HepG2 (cell line): Measurements from ENCODE around the gene PLXND1. TPM values are rescaled to one million over a fixed set of nuclear protein-coding genes. Genes with fewer than 3 reads are reported as not detected.

ENCODE experiments used
- AKAP8 ChIP-seq: sonication (generic); formaldehyde crosslinking; IDR thresholded peaks from 2 replicates; pipeline ENCODE4 v1.5.1; 2020; ENCODE audit warnings: mild to moderate bottlenecking, missing genetic modification reagents
- EEA1 ChIP-seq: sonication (generic); formaldehyde crosslinking; IDR thresholded peaks from 2 replicates; pipeline ENCODE4 v1.5.1; 2020; ENCODE audit warnings: mild to moderate bottlenecking, missing genetic modification reagents, borderline replicate concordance
- ETV5 ChIP-seq: IDR thresholded peaks from 2 replicates; pipeline ENCODE4 v1.6.1; 2018; ENCODE audit warnings: missing biosample characterization, missing genetic modification reagents, inconsistent platforms, borderline replicate concordance
- KLF12 ChIP-seq: sonication (generic); formaldehyde crosslinking; IDR thresholded peaks from 2 replicates; pipeline ENCODE4 v1.4.0; 2020; ENCODE audit warnings: missing genetic modification reagents, borderline replicate concordance
- NCOA5 ChIP-seq: sonication (generic); formaldehyde crosslinking; IDR thresholded peaks from 2 replicates; pipeline ENCODE4 v1.4.0; 2020; ENCODE audit warnings: missing genetic modification reagents
- PHF21A ChIP-seq: sonication (generic); formaldehyde crosslinking; IDR thresholded peaks from 2 replicates; pipeline ENCODE4 v1.5.0; 2020; ENCODE audit warnings: mild to moderate bottlenecking, missing genetic modification reagents
- polyA plus RNA-seq, 8 experiments: library from polyadenylated mRNA; depleted of rRNA in 3 of 8; stranded (reverse) in 7 of 8; unstranded in 1 of 8; fragments of >200 nt; fragmentation: Illumina TruSeq in 4 of 8; extraction: Trizol in 4 of 8; gene quantifications; 2 replicates each; pipeline versions ENCODE4 v1.2.1 to v1.2.3, GENCODE V29; 2011 to 2016; ENCODE audit warnings: low read depth in 4 of 8, missing spikeins in 1 of 8, mixed read lengths in 1 of 8; ENCODE audit not compliant: insufficient read depth in 1 of 8
- total RNA-seq, 5 experiments: library from RNA; depleted of rRNA; stranded (reverse); fragments of >200 nt; fragmentation: Illumina TruSeq; extraction: Trizol; gene quantifications; 2 replicates each; pipeline ENCODE4 v1.2.3, GENCODE V29; 2016; ENCODE audit warnings: low read depth in 1 of 5
- TF ChIP-seq, protein P1 (sequence below): IDR thresholded peaks from 2 replicates; pipeline ENCODE4 v1.6.1; 2016; ENCODE audit warnings: missing compliant biosample characterization, missing genetic modification reagents, borderline replicate concordance
- TF ChIP-seq, protein P2 (sequence below): sonication (generic); formaldehyde crosslinking; IDR thresholded peaks from 2 replicates; pipeline ENCODE4 v1.4.0; 2020; ENCODE audit warnings: mild to moderate bottlenecking, missing genetic modification reagents, borderline replicate concordance
- TF ChIP-seq, protein P3 (sequence below): sonication (generic); formaldehyde crosslinking; IDR thresholded peaks from 2 replicates; pipeline ENCODE4 v1.4.0; 2020; ENCODE audit warnings: missing genetic modification reagents
- TF ChIP-seq, protein P4 (sequence below): sonication (generic); formaldehyde crosslinking; IDR thresholded peaks from 2 replicates; pipeline ENCODE4 v1.4.0; 2020; ENCODE audit warnings: missing genetic modification reagents
- TF ChIP-seq, protein P5 (sequence below): sonication (generic); formaldehyde crosslinking; IDR thresholded peaks from 2 replicates; pipeline ENCODE4 v1.5.0; 2020; ENCODE audit warnings: mild to moderate bottlenecking, missing genetic modification reagents, borderline replicate concordance

PLXND1 gene
- total and polyA plus RNA-seq, 2 of the 13 experiments (the other 11 are each of a cell fraction or from before 2014, with no cell fraction given): 15.9 to 42.0 TPM

DNA sequence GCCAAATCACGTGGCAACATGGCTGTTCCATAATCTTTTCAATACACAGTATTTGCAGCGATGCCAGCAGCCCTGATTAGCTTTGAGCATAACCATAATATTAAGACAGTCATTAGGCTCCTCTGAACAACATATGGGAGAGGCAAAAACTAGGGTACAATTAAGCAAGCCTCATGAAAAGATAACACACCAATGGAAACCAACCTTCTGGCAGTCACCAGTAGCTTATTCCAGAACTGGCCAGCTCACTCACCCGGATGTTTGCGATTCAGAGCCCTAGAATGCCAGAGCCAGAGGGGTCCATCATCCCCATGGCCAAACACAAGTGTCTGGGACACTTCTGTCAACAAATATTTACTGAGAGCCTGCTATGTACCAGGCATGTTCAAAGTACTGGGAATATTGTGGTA, 48.8 kb upstream of the PLXND1 start (continued):
- TF ChIP-seq, protein P1, sequence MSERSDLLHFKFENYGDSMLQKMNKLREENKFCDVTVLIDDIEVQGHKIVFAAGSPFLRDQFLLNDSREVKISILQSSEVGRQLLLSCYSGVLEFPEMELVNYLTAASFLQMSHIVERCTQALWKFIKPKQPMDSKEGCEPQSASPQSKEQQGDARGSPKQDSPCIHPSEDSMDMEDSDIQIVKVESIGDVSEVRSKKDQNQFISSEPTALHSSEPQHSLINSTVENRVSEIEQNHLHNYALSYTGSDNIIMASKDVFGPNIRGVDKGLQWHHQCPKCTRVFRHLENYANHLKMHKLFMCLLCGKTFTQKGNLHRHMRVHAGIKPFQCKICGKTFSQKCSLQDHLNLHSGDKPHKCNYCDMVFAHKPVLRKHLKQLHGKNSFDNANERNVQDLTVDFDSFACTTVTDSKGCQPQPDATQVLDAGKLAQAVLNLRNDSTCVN (CRISPR knock-in tag): peak; percentile 97
- TF ChIP-seq NCOA5 (CRISPR knock-in tag): no peak
- TF ChIP-seq ETV5: peak; percentile 40; the same call in 1 of the 2 replicates
- TF ChIP-seq AKAP8 (CRISPR knock-in tag): 0 out of 2 replicates have a peak, but pooled peaks have one; percentile 27
- TF ChIP-seq, protein P2, sequence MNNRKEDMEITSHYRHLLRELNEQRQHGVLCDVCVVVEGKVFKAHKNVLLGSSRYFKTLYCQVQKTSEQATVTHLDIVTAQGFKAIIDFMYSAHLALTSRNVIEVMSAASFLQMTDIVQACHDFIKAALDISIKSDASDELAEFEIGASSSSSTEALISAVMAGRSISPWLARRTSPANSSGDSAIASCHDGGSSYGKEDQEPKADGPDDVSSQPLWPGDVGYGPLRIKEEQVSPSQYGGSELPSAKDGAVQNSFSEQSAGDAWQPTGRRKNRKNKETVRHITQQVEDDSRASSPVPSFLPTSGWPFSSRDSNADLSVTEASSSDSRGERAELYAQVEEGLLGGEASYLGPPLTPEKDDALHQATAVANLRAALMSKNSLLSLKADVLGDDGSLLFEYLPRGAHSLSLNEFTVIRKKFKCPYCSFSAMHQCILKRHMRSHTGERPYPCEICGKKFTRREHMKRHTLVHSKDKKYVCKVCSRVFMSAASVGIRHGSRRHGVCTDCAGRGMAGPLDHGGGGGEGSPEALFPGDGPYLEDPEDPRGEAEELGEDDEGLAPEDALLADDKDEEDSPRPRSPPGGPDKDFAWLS (CRISPR knock-in tag): no peak
- TF ChIP-seq, protein P3, sequence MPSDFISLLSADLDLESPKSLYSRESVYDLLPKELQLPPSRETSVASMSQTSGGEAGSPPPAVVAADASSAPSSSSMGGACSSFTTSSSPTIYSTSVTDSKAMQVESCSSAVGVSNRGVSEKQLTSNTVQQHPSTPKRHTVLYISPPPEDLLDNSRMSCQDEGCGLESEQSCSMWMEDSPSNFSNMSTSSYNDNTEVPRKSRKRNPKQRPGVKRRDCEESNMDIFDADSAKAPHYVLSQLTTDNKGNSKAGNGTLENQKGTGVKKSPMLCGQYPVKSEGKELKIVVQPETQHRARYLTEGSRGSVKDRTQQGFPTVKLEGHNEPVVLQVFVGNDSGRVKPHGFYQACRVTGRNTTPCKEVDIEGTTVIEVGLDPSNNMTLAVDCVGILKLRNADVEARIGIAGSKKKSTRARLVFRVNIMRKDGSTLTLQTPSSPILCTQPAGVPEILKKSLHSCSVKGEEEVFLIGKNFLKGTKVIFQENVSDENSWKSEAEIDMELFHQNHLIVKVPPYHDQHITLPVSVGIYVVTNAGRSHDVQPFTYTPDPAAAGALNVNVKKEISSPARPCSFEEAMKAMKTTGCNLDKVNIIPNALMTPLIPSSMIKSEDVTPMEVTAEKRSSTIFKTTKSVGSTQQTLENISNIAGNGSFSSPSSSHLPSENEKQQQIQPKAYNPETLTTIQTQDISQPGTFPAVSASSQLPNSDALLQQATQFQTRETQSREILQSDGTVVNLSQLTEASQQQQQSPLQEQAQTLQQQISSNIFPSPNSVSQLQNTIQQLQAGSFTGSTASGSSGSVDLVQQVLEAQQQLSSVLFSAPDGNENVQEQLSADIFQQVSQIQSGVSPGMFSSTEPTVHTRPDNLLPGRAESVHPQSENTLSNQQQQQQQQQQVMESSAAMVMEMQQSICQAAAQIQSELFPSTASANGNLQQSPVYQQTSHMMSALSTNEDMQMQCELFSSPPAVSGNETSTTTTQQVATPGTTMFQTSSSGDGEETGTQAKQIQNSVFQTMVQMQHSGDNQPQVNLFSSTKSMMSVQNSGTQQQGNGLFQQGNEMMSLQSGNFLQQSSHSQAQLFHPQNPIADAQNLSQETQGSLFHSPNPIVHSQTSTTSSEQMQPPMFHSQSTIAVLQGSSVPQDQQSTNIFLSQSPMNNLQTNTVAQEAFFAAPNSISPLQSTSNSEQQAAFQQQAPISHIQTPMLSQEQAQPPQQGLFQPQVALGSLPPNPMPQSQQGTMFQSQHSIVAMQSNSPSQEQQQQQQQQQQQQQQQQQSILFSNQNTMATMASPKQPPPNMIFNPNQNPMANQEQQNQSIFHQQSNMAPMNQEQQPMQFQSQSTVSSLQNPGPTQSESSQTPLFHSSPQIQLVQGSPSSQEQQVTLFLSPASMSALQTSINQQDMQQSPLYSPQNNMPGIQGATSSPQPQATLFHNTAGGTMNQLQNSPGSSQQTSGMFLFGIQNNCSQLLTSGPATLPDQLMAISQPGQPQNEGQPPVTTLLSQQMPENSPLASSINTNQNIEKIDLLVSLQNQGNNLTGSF (CRISPR knock-in tag): no peak
- TF ChIP-seq PHF21A (CRISPR knock-in tag): peak; percentile 36; the same call in 1 of the 2 replicates
- no peak for TF ChIP-seq KLF12
- TF ChIP-seq, protein P4, sequence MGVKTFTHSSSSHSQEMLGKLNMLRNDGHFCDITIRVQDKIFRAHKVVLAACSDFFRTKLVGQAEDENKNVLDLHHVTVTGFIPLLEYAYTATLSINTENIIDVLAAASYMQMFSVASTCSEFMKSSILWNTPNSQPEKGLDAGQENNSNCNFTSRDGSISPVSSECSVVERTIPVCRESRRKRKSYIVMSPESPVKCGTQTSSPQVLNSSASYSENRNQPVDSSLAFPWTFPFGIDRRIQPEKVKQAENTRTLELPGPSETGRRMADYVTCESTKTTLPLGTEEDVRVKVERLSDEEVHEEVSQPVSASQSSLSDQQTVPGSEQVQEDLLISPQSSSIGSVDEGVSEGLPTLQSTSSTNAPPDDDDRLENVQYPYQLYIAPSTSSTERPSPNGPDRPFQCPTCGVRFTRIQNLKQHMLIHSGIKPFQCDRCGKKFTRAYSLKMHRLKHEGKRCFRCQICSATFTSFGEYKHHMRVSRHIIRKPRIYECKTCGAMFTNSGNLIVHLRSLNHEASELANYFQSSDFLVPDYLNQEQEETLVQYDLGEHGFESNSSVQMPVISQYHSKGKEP (CRISPR knock-in tag): no peak
- TF ChIP-seq EEA1 (CRISPR knock-in tag): no peak
- TF ChIP-seq, protein P5, sequence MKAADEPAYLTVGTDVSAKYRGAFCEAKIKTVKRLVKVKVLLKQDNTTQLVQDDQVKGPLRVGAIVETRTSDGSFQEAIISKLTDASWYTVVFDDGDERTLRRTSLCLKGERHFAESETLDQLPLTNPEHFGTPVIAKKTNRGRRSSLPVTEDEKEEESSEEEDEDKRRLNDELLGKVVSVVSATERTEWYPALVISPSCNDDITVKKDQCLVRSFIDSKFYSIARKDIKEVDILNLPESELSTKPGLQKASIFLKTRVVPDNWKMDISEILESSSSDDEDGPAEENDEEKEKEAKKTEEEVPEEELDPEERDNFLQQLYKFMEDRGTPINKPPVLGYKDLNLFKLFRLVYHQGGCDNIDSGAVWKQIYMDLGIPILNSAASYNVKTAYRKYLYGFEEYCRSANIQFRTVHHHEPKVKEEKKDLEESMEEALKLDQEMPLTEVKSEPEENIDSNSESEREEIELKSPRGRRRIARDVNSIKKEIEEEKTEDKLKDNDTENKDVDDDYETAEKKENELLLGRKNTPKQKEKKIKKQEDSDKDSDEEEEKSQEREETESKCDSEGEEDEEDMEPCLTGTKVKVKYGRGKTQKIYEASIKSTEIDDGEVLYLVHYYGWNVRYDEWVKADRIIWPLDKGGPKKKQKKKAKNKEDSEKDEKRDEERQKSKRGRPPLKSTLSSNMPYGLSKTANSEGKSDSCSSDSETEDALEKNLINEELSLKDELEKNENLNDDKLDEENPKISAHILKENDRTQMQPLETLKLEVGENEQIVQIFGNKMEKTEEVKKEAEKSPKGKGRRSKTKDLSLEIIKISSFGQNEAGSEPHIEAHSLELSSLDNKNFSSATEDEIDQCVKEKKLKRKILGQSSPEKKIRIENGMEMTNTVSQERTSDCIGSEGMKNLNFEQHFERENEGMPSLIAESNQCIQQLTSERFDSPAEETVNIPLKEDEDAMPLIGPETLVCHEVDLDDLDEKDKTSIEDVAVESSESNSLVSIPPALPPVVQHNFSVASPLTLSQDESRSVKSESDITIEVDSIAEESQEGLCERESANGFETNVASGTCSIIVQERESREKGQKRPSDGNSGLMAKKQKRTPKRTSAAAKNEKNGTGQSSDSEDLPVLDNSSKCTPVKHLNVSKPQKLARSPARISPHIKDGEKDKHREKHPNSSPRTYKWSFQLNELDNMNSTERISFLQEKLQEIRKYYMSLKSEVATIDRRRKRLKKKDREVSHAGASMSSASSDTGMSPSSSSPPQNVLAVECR (CRISPR knock-in tag): 0 out of 2 replicates have a peak, but pooled peaks have one; percentile 22
